NCI-H1417 treated with DMSO at 0.1 percent for 48 hours (cell line): ENCODE data around the gene PACS1.

Experiments
- DNase-seq: peaks from one replicate; lab custom pipeline; 2025; lab: John Stamatoyannopoulos, UW

PACS1 gene

DNA sequence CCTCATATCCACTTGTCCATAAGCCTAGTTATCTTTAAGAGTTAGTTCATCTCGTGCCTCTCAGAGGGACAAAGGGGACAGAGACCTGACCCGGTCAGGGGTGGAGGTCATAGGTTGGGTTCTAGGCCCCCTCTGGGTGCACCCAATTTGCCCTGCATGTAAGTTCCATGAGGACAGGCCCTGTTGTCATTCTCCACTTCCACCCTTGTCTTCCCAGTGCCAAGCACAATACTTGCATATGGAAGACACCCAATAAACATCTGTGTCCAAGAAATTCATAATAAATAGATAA lies 220.2 kb downstream of the PACS1 start:
- DNase-seq: no peak

DNA sequence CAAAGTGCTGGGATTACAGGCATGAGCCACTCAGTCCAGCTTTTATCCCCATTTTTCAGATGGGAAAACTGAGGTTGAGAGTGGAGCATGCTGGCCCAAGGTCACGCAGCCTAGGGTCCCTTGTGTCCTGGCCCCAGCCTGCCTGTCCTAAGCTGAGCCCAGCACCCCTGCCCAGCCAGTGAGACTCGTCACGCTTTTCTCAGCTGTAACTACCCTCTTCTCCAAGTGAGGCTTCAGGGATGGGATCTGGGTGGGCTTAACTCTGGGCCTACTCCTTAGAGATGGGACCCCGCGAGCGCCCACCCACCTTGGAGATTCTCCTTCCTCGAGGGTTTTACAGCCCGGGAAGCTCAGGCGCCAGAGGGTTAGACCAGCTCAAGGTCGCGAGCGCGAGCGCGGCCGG lies 221.2 kb downstream of the PACS1 start:
- DNase-seq: no peak

DNA sequence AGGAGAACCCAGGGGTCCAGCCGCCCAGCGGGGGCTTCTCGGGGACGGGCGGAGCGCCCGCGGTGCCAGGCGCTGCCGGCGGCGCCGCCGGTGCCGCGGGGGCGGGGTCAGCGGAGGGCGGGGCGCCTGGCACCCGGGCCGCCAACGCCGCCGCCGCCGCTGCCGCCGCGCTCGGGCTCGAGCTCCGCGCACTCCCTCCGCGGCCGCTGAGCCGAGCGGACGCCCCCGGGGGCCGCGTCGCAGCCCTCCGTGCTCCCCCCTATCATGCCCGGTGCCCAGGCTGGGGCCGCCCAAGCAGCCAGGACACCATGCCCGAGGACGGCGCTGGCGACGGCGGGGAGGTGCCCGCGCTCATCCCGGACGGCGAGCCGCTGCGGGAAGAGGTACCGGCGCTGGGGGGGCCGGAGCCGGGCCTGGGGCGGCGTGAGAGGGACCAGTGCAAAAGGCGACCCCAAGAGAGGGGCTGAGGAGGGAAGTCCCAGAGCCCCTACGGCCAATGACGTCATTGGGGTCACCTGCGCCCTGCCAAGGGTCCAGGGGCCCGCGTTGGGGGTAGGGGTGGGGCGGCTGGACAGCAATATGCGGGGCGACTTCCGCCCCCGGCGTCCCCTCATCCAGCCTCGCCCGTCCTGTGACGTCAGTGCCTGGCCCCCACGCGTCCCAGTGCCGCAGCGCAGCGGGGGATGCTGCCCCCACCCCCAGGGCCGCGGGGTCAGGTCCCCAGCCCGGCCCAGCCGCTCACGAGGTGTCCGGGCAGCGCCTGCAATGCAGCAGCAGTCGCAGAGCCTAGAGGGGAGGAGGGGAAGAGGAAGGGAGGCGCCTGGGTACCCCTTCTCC lies 221.9 kb downstream of the PACS1 start, which contains the start of gene TMEM151A:
TMEM151A (plus strand) TSS at position 189 of the 837 bp plus-strand sequence; CDS start at position 309, 120 bp downstream.
- DNase-seq: no peak

DNA sequence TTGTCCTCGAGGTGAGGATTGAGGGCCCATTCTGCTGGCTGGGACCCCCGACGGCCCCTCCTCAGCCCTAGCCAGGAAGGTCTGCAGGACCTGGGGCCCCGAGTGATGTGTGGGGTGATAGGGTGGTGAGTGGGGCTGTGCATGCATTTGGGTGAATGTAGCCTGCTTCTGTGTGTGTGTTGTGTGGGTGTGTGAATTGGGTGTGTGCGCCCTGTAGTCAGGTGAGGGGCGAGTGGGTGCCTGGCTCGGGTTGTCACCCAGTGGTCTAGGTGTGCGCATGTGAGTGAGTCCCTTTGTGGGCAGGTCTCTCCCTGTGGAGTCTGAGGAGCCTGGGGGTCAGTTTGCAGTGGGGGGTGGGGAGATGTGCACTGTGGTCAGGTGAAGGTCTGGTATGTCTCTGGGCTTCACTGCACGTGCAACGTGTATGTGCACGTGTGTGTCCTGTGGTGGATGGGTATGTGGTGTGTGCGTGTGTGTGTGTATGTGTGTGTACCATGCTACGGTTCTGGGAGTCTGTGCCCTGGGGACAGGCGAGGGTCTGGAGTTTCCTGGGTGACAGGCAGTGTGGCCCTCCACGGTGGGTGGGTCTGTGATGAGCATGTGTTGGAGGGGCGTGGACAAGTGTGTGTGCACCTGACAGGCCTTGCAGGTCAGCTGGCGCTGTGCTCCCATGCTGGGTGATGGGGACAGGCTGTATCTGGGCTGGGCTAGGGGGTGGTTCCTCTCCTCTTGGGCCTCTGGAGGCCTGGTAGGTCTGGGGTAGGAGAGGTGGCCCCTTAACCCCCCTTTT lies 222.7 kb downstream of the PACS1 start:
- DNase-seq: no peak

DNA sequence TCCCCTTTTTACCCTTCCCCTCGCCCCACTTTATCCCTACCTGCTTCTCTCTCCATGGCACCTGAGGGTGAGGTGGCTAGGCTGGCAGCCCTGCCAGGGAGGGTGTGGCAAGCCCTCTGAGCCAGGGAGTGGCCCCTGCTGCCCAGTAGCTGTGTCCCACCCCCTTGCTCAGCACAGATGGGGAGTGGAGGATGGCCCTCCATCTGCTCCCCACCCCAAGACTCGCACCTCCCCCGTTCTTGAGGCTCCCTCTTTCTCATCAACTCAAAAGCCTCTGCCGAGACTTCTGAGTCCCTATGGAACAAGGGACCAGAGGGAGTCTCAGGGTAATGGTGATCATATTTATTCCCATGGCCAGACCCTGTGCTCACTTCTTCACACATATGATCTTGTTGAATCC lies 223.3 kb downstream of the PACS1 start:
- DNase-seq: no peak

DNA sequence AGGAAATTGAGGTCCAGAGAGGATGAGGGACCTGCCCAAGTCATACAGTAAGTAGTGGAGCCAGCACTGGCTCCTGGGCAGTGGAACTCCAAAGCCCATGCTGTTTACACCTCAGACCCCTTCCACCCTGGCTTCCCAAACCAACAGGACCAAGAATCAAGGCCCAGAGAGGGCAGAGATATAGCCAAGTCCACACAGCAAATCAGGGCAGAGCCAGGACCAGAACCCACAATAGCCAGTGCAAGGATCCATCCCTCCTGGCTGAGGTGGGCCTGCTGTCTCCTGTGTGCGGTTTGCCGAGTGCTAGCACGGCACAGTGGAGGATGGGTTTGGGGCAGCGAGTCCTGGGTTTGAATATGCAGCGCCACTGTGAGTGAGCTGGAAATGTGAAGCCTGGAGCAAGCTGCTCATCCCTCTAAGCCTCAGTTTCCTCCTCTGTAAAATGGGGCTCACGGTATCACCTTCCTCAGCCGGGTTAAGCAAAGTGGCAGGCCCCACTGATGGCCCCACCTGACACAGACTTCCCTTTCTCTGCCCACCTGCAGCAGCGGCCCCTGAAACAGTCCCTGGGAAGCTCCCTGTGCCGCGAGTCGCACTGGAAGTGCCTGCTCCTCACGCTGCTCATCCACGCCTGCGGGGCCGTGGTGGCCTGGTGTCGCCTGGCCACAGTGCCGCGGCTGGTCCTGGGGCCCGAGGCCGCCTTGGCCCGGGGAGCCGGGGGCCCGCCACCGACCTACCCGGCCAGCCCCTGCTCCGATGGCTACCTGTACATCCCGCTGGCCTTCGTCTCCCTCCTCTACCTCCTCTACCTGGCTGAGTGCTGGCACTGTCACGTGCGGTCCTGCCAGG lies 223.9 kb downstream of the PACS1 start:
- DNase-seq: no peak
